HUES48 (cell line): Measurements from ENCODE around the gene SLC29A1.
A peak's percentile ranks its signal among the peaks of the same experiment; 100 is the strongest.
"Not testable (repeated sequence)": the region's sequence is repeated elsewhere in the genome, so short reads cannot be mapped to it uniquely, and the experiment has no call there.

Source experiments
- H3K27ac ChIP-seq: one replicate; pipeline ENCODE4 v1.7.0; 2013; ENCODE audit warnings: low read depth, low read length, inconsistent platforms
- H3K27me3 ChIP-seq: 2 replicates; pipeline ENCODE4 v1.6.1; 2013; ENCODE audit warnings: mild to moderate bottlenecking, low read length; ENCODE audit not compliant: control insufficient read depth, insufficient read depth
- H3K36me3 ChIP-seq: 2 replicates; pipeline ENCODE4 v1.6.1; 2013; ENCODE audit warnings: low read length; ENCODE audit not compliant: control insufficient read depth, insufficient read depth
- H3K4me1 ChIP-seq: 2 replicates; pipeline ENCODE4 v1.6.1; 2013; ENCODE audit warnings: mild to moderate bottlenecking, low read length; ENCODE audit not compliant: control insufficient read depth, insufficient read depth
- H3K4me3 ChIP-seq: 2 replicates; pipeline ENCODE4 v1.5.1; 2013; ENCODE audit warnings: mild to moderate bottlenecking, low read depth, low read length
- H3K9ac ChIP-seq: 2 replicates; pipeline ENCODE4 v1.6.1; 2013; ENCODE audit warnings: mild to moderate bottlenecking, low read depth, low read length, moderate library complexity
- H3K9me3 ChIP-seq: 2 replicates; pipeline ENCODE4 v1.6.1; 2013; ENCODE audit warnings: low read length; ENCODE audit not compliant: control insufficient read depth, insufficient read depth

SLC29A1 gene

GRCh38 chr6:44223319-44224028, at the start of gene SLC29A1:
Gene SLC29A1 (plus strand): TSS chr6:44223595. CDS start chr6:44227314, 3,719 bp downstream.
- H3K9me3 ChIP-seq, result no peaks in the 10 kb centered on the region
- peak within 1 kb of the TSS; percentile 90 for H3K27ac ChIP-seq
- H3K4me3 ChIP-seq, result peak within 1 kb of the TSS; percentile 77
- H3K4me1 ChIP-seq, result peaks cover 52% of the 10 kb centered on the region
- peaks cover 11% of the 10 kb centered on the region for H3K36me3 ChIP-seq
- H3K27me3 ChIP-seq, result no peaks in the 10 kb centered on the region; the same call in 1 of the 2 replicates
- peak within 1 kb of the TSS; percentile 65; the same call in 1 of the 2 replicates for H3K9ac ChIP-seq

- H3K4me1 ChIP-seq, result no peaks in the 10 kb centered on the region
- no peak overlapping the region for H3K27ac ChIP-seq
- H3K4me3 ChIP-seq, result no peak overlapping the region
- H3K9me3 ChIP-seq, result no peaks in the 10 kb centered on the region
- no peaks in the 10 kb centered on the region for H3K27me3 ChIP-seq
- no peak overlapping the region for H3K9ac ChIP-seq
- no peaks in the 10 kb centered on the region for H3K36me3 ChIP-seq
Observed at GRCh38 chr6:44176130-44176761, 47.1 kb upstream of the SLC29A1 start.

DNA sequence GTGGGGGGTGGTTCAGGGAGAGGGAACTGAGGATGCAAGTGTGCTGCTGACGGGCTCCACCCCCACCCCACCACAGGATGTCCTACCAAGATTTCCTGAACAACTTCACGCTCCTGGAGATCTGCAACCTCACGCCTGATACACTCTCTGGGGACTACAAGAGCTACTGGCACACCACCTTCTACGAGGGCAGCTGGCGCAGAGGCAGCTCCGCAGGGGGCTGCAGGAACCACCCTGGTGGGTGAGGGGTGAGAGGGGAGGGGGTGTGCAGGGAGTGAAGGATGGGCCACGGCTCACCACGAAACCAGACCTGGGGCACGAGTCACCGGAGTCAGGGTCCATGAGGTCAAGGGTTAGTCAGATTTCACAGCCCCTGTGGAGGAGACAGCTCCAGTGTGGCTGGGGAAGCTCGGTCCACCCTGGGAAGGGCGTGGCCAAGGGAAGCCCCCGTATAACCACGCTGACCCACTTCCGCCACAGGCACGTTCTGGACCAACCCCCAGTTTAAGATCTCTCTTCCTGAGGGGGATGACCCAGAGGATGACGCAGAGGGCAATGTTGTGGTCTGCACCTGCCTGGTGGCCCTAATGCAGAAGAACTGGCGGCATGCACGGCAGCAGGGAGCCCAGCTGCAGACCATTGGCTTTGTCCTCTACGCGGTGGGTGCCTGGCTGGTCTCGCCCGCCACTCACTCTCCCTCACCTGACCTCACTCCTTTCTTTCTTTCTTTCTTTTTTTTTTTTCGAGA, 46.5 kb upstream of the SLC29A1 start:
- H3K4me1 ChIP-seq, result no peaks in the 10 kb centered on the region
- no peaks in the 10 kb centered on the region for H3K36me3 ChIP-seq
- H3K27ac ChIP-seq, result no peak overlapping the region
- no peaks in the 10 kb centered on the region for H3K9me3 ChIP-seq
- H3K4me3 ChIP-seq, result no peak overlapping the region
- H3K9ac ChIP-seq, result no peak overlapping the region
- no peaks in the 10 kb centered on the region for H3K27me3 ChIP-seq

DNA sequence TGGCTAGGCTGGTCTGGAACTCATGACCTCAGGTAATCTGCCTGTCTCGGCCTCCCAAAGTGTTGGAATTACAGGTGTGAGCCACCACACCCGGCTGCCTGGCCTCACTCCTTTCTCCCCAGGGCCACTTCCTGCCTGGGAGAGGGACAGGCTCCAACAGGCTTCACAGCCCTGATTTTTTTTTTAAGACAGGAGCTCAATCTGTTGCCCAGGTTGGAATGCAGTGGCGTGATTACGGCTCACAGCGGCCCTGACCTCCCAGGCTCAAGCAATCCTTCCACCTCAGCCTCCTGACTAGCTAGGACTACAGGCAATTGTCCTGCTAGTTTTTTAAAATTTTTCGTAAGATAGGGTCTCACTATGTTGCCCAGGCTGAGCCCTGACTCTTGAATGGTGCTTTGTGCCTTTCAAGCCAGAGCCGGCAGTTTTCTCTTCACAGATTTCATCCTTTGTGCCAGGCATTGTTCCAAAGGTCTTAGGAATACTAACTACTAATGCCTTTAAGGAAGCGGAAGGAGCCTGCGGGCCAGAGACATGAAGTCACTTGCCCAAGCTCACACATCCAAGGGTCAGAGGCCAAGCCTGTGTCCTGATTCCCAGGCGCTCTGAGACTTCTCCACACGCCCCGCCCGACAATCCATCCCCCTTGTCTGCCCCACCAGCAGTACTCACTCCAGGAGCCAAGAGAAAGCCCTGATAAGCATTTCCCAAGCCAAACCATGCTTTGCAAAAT, 45.5 kb upstream of the SLC29A1 start:
- Histone ChIP-seq H3K27me3 (no peaks in the 10 kb centered on the region), H3K4me3 (no peak overlapping the region), H3K9ac (no peak overlapping the region), H3K36me3 (no peaks in the 10 kb centered on the region), H3K27ac (no peak overlapping the region), H3K9me3 (no peaks in the 10 kb centered on the region), H3K4me1 (no peaks in the 10 kb centered on the region)

DNA sequence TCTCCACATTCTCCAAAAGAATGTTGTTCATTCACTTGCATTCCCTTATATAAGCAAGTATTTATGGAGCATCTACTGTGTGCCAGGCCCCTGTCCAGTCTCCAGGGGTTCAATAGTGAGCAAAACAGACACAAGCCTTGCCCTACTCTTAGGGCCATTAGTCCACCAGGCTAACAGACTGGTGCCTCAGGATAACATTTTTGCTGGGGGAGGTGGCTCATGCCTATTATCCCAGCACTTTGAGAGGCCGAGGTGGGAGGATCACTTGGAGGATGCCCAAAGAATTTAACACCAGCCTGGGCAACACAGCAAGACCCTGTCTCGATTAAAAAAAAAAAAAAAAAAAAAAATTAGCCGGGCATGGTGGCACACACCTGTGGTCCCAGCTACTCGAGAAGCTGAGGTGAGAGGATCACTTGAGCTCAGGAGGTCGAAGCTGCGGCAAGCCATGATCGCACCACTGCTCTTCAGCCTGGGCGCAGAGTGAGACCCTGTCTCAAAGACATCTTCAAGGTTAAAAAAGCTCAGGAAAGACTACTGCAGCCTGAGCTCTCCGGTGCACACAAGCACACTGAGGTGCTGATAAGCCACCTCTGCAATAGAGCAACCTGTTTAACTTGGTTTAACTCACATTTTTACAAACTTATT, 44.8 kb upstream of the SLC29A1 start:
- no peaks in the 10 kb centered on the region for H3K9me3 ChIP-seq
- no peak overlapping the region for H3K27ac ChIP-seq
- H3K27me3 ChIP-seq, result no peaks in the 10 kb centered on the region
- H3K4me3 ChIP-seq, result no peak overlapping the region
- H3K9ac ChIP-seq, result no peak overlapping the region
- H3K36me3 ChIP-seq, result no peaks in the 10 kb centered on the region
- H3K4me1 ChIP-seq, result no peaks in the 10 kb centered on the region

GRCh38 chr6:44179072-44179536, 44.3 kb upstream of the SLC29A1 start:
- Histone ChIP-seq H3K9me3 (no peaks in the 10 kb centered on the region), H3K4me3 (no peak overlapping the region), H3K27me3 (no peaks in the 10 kb centered on the region), H3K4me1 (no peaks in the 10 kb centered on the region), H3K27ac (no peak overlapping the region), H3K36me3 (no peaks in the 10 kb centered on the region), H3K9ac (no peak overlapping the region)

- Histone ChIP-seq H3K9ac (no peak overlapping the region), H3K9me3 (no peaks in the 10 kb centered on the region), H3K27me3 (no peaks in the 10 kb centered on the region), H3K4me3 (no peak overlapping the region), H3K27ac (no peak overlapping the region), H3K4me1 (no peaks in the 10 kb centered on the region), H3K36me3 (no peaks in the 10 kb centered on the region)
Observed at GRCh38 chr6:44179648-44180047, 43.7 kb upstream of the SLC29A1 start.

- Histone ChIP-seq H3K4me3 (no peak overlapping the region), H3K36me3 (no peaks in the 10 kb centered on the region), H3K27ac (no peak overlapping the region), H3K9me3 (no peaks in the 10 kb centered on the region), H3K4me1 (no peaks in the 10 kb centered on the region), H3K27me3 (no peaks in the 10 kb centered on the region), H3K9ac (no peak overlapping the region)
Observed at GRCh38 chr6:44180406-44180805, 43.0 kb upstream of the SLC29A1 start.

GRCh38 chr6:44180886-44181285, 42.5 kb upstream of the SLC29A1 start:
- Histone ChIP-seq H3K27ac (no peak overlapping the region), H3K9ac (no peak overlapping the region), H3K36me3 (no peaks in the 10 kb centered on the region), H3K9me3 (no peaks in the 10 kb centered on the region), H3K4me1 (peaks cover under 1% of the 10 kb centered on the region), H3K27me3 (no peaks in the 10 kb centered on the region), H3K4me3 (no peak overlapping the region)

DNA sequence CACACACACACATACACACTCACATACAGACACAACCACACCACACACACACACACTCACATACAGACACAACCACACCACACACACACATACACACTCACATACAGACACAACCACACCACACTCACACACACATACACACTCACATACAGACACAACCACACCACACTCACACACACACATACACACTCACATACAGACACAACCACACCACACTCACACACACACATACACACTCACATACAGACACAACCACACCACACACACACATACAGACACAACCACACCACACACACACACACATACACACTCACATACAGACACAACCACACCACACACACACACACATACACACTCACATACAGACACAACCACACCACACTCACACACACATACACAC, 41.6 kb upstream of the SLC29A1 start:
- H3K9ac ChIP-seq, H3K27me3 ChIP-seq, H3K27ac ChIP-seq, H3K4me1 ChIP-seq, H3K36me3 ChIP-seq, H3K4me3 ChIP-seq, H3K9me3 ChIP-seq: not testable (repeated sequence)
